CD4-positive, alpha-beta T cell treated with Interleukin-15 for 4 hours (primary cell): Measurements from ENCODE around the gene ZNF628.

ENCODE experiments used
- DNase-seq: peaks from one replicate; pipeline ENCODE4 v3.0.0-alpha.2; 2020; ENCODE audit warnings: low spot score

The ZNF628 gene

GRCh38 chr19:55530996-55531395, 54.6 kb downstream of the ZNF628 start:
- no peak for DNase-seq
